Measurements from ENCODE around the gene FGD2. TPM values are rescaled to one million over a fixed set of nuclear protein-coding genes. Genes with fewer than 3 reads are reported as not detected.

The FGD2 gene
- total and polyA plus RNA-seq, 9 of the 15 experiments (the other 6 are each of a cell fraction or from before 2014, with no cell fraction given), result 0.09 TPM; not detected in 8

DNA sequence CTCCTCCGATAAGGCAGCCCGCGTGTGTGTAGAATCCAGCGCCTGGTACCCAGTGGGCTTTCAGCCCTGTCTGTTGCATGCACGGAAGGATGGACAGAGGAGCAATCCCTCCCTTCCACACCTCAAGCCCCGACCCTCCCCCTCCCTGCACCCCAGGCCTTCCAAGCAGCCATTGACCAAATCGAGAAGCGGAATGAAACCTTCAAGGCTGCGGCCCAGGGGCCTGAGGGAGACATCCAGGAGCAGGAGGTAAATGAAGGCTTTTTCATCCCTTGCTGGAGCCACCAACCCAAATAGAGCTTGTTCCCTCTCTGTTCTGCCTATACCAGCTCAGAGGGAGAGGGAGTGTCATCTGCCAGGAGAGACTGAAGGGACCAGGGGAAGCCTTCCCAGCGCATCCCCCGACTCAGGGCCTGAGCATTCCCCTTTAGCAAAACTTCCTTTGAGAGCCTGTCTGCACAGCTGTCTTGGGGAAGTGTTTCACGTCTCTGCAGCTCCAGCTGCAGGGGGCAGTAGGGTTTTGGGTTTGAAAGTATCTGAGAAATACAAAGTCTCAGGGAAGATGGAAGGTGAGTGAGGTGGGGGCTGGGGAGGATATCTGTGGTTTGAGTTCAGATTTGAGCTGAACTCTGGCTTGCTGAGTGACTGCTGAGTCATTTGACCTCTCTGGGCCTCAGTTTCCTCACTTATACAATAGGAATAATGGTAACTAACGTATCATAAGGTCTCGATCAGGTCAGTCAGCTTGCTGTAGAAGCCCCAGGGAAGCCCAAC is 16.1 kb downstream of the FGD2 start (continued):
- peak; percentile 71 for TF ChIP-seq FOSL1 (tag; conservative IDR thresholded peaks at IDR 0.05)
- no peak for TF ChIP-seq PURB (CRISPR knock-in tag; IDR thresholded peaks at IDR 0.05; ENCODE audit: low read depth)
- TF ChIP-seq RUNX1 (IDR thresholded peaks at IDR 0.05; ENCODE audit: low read depth), result no peak
- no peak for TF ChIP-seq ZNF717 (CRISPR knock-in tag; IDR thresholded peaks at IDR 0.05)
- no peak for TF ChIP-seq KDM5B (IDR thresholded peaks at IDR 0.05; ENCODE audit: insufficient replicate concordance, low read depth, low read length)
- TF ChIP-seq ARID1B (IDR thresholded peaks at IDR 0.05), result peak; percentile 56
- peak; percentile 60 for TF ChIP-seq CBFA2T3 (IDR thresholded peaks at IDR 0.05)
- peak; percentile 74 for TF ChIP-seq JUND (IDR thresholded peaks at IDR 0.05; ENCODE audit: borderline replicate concordance, low read depth, low read length)
- TF ChIP-seq JUND (tag; IDR thresholded peaks at IDR 0.05; ENCODE audit: borderline replicate concordance, low read depth, low read length), result peak; percentile 72; the same call in 1 of the 3 replicates
- TF ChIP-seq, protein P1, sequence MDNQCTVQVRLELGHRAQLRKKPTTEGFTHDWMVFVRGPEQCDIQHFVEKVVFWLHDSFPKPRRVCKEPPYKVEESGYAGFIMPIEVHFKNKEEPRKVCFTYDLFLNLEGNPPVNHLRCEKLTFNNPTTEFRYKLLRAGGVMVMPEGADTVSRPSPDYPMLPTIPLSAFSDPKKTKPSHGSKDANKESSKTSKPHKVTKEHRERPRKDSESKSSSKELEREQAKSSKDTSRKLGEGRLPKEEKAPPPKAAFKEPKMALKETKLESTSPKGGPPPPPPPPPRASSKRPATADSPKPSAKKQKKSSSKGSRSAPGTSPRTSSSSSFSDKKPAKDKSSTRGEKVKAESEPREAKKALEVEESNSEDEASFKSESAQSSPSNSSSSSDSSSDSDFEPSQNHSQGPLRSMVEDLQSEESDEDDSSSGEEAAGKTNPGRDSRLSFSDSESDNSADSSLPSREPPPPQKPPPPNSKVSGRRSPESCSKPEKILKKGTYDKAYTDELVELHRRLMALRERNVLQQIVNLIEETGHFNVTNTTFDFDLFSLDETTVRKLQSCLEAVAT (IDR thresholded peaks at IDR 0.05), result peak in 1 of 2 experiments; percentile 57; a peak in 1 of 4 replicates
- TF ChIP-seq, protein P2, sequence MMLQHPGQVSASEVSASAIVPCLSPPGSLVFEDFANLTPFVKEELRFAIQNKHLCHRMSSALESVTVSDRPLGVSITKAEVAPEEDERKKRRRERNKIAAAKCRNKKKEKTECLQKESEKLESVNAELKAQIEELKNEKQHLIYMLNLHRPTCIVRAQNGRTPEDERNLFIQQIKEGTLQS (IDR thresholded peaks at IDR 0.05), result peak; percentile 43; the same call in 1 of the 2 replicates
- TF ChIP-seq, protein P2 (CRISPR knock-in tag; conservative IDR thresholded peaks at IDR 0.05), result no peak
- TF ChIP-seq, protein P3, sequence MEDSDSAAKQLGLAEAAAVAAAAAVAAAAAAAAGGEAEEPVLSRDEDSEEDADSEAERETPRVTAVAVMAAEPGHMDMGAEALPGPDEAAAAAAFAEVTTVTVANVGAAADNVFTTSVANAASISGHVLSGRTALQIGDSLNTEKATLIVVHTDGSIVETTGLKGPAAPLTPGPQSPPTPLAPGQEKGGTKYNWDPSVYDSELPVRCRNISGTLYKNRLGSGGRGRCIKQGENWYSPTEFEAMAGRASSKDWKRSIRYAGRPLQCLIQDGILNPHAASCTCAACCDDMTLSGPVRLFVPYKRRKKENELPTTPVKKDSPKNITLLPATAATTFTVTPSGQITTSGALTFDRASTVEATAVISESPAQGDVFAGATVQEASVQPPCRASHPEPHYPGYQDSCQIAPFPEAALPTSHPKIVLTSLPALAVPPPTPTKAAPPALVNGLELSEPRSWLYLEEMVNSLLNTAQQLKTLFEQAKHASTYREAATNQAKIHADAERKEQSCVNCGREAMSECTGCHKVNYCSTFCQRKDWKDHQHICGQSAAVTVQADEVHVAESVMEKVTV (CRISPR knock-in tag; IDR thresholded peaks at IDR 0.05), result peak; percentile 87
- TF ChIP-seq RB1 (IDR thresholded peaks at IDR 0.05; ENCODE audit: low read depth), result peak; percentile 25; the same call in 1 of the 2 replicates
- TF ChIP-seq PRPF4 (IDR thresholded peaks at IDR 0.05; ENCODE audit: insufficient read depth, low read depth, low read length, poor library complexity, severe bottlenecking), result no peak
- TF ChIP-seq GTF2F1 (IDR thresholded peaks at IDR 0.05; ENCODE audit: low read depth, low read length), result no peak
- 0 out of 2 replicates have a peak, but pooled peaks have one; percentile 36 for TF ChIP-seq MAFG (tag; conservative IDR thresholded peaks at IDR 0.05)
- peak; percentile 86 for TF ChIP-seq NFE2 (IDR thresholded peaks at IDR 0.05; ENCODE audit: low read depth)
- no peak for TF ChIP-seq SAFB (IDR thresholded peaks at IDR 0.05; ENCODE audit: borderline replicate concordance, low read depth, low read length)
- TF ChIP-seq SRSF9 (IDR thresholded peaks at IDR 0.05; ENCODE audit: borderline replicate concordance, low read depth, low read length), result no peak
